ENCODE results near the gene PTP4A2.

DNA sequence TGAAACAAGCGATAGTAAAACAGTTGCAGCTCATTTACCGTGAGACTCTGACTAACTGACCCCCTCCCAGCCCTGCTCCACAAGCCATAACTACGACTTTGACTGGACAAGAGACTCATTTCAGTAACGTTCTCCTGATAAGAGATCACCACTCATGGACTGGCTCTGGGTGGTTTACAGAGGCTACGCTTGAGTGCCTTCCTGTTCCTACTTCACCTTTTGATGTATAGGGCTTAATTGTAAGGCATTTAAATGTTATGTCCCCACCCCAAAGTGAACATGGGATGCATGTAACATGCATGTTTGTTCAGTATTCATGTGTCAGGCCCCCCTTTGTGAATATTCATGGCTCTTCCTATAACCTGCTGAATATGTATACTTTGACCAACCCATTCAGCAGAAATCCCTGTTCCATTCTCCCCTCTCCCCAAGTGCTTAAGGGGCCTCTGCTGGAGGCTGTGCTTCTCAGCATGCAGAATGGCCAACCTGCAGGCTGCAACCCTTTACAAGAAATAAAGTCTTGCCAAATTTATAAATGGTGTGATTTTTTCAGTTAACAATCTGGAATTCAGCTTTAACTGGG is 71.6 kb downstream of the PTP4A2 start:
- TF ChIP-seq PHF20 (CRISPR knock-in tag; IDR thresholded peaks at IDR 0.05) (no peak), ZNF24 (IDR thresholded peaks at IDR 0.05) (no peak)

Measured in HepG2 (cell line).